Measurements from ENCODE around the gene TMUB2. TPM values are rescaled to one million over a fixed set of nuclear protein-coding genes. Genes with fewer than 3 reads are reported as not detected.

Gene TMUB2
- total and polyA plus RNA-seq, 2 of the 13 experiments (the other 11 are each of a cell fraction or from before 2014, with no cell fraction given), result 26.9 to 50.8 TPM

GRCh38 chr17:44199553-44200477, 13.0 kb downstream of the TMUB2 start, which contains the start of gene ATXN7L3 (continued):
- TF ChIP-seq ZNF281 (CRISPR knock-in tag; IDR thresholded peaks at IDR 0.05; ENCODE audit: borderline replicate concordance) (no peak; the same call in 1 of the 2 replicates), ZNF574 (CRISPR knock-in tag; IDR thresholded peaks at IDR 0.05) (peak; percentile 78), ZKSCAN1 (IDR thresholded peaks at IDR 0.05; ENCODE audit: low read length) (no peak), DPF2 (CRISPR knock-in tag; IDR thresholded peaks at IDR 0.05; ENCODE audit: borderline replicate concordance, low read depth) (no peak), KIAA2018 (CRISPR knock-in tag; IDR thresholded peaks at IDR 0.05; ENCODE audit: borderline replicate concordance) (no peak), NFIB (CRISPR knock-in tag; IDR thresholded peaks at IDR 0.05; ENCODE audit: borderline replicate concordance) (no peak), AGO2 (optimal IDR thresholded peaks at IDR 0.05; ENCODE audit: low read depth, low read length) (peak; percentile 68), DMAP1 (CRISPR knock-in tag; IDR thresholded peaks at IDR 0.05) (peak; percentile 50; the same call in 1 of the 2 replicates), ZNF839 (CRISPR knock-in tag; IDR thresholded peaks at IDR 0.05; ENCODE audit: borderline replicate concordance) (no peak), ZNF691 (CRISPR knock-in tag; IDR thresholded peaks at IDR 0.05; ENCODE audit: borderline replicate concordance, low read depth) (no peak), AHR (CRISPR knock-in tag; IDR thresholded peaks at IDR 0.05) (peak; percentile 31; the same call in 1 of the 2 replicates)

All from HepG2 (cell line).